Mesothelial cell of epicardium (in vitro differentiated cells): ENCODE results near the gene CYP4F22. TPM values are rescaled to one million over a fixed set of nuclear protein-coding genes. Genes with fewer than 3 reads are reported as not detected.
A peak's percentile ranks its signal among the peaks of the same experiment; 100 is the strongest.

Experiments used
- DNase-seq, 2 experiments: peaks; one replicate each; pipeline ENCODE4 v3.0.0; 2021; ENCODE audit warnings: low spot score in 2 of 2; ENCODE audit not compliant: unreplicated experiment in 2 of 2
- H3K27ac Mint-ChIP-seq: 2 replicates; pipeline ENCODE4 v1.8.0; 2021; ENCODE audit warnings: mixed read lengths
- H3K27me3 Mint-ChIP-seq: 2 replicates; pipeline ENCODE4 v1.8.0; 2021; ENCODE audit warnings: low read depth, mixed read lengths
- H3K36me3 Mint-ChIP-seq: 2 replicates; pipeline ENCODE4 v1.8.0; 2021; ENCODE audit warnings: mixed read lengths
- H3K4me1 Mint-ChIP-seq: 2 replicates; pipeline ENCODE4 v1.8.0; 2021; ENCODE audit warnings: mixed read lengths
- H3K4me3 Mint-ChIP-seq: 2 replicates; pipeline ENCODE4 v1.8.0; 2021; ENCODE audit warnings: mild to moderate bottlenecking, moderate library complexity, mixed read lengths
- H3K9me3 Mint-ChIP-seq: 2 replicates; pipeline ENCODE4 v1.8.0; 2021; ENCODE audit warnings: mixed read lengths
- total RNA-seq: library from RNA; stranded (reverse); gene quantifications from 3 replicates; pipeline ENCODE4 v1.2.1, GENCODE V29; 2021
- TF ChIP-seq, protein P1 (sequence below): fragments of 200-600 bp; sonication (generic); IDR thresholded peaks from one replicate; pipeline ENCODE4 v1.5.0; 2021; ENCODE audit warnings: antibody characterized with exemption; ENCODE audit not compliant: unreplicated experiment

CYP4F22 gene
- total RNA-seq, 1 donor from 2014 or later, result not detected

DNA sequence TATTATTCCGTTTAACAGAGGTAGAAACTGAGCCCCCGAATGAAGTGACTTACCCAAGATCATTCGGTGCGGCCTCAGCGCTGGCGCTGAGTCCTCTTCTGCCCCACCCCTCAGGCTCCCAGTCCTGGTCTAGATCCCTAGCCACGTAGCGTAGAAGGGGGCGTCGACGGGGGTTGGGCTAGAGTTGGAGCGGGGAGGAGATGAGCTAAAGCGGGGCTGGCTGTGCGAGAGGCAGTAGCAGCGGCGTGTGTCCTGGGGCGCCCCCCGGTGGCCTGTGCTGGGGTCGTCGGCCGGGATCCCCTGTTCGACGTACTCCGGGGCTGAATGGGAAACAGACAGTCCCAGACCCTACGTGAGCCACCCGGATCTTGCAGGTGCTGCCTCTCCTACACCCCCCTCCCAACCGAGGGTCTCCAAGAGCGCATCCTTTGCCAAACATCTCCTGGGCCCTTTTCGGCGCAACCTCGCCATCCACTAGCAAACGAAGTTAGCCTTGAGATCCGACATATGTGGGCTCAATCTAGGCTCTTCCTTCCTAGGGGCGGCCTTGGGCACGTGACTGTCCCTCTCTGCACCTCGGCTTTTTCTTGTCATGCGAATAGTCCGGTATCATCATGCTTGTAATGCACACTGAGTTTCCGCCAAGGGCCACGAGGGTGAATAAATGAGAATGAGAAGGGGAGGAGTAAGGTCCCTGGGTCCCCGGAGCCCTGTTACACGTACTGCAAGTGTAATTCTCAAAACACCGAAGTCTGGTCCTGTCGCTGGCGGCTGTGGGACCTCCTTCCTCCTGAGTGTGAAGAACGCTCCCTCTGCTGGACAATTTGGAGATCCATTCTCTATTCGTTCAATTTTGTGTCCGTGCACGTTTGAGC, 47.7 kb downstream of the CYP4F22 start:
- Mint-ChIP-seq H3K27ac (no peak overlapping the region), H3K27me3 (peaks cover 19% of the 10 kb centered on the region), H3K9me3 (no peaks in the 10 kb centered on the region), H3K4me1 (peaks cover 2% of the 10 kb centered on the region), H3K36me3 (no peaks in the 10 kb centered on the region), H3K4me3 (no peak overlapping the region)
- peak; percentile 50 to 71 for DNase-seq
- TF ChIP-seq, protein P1, sequence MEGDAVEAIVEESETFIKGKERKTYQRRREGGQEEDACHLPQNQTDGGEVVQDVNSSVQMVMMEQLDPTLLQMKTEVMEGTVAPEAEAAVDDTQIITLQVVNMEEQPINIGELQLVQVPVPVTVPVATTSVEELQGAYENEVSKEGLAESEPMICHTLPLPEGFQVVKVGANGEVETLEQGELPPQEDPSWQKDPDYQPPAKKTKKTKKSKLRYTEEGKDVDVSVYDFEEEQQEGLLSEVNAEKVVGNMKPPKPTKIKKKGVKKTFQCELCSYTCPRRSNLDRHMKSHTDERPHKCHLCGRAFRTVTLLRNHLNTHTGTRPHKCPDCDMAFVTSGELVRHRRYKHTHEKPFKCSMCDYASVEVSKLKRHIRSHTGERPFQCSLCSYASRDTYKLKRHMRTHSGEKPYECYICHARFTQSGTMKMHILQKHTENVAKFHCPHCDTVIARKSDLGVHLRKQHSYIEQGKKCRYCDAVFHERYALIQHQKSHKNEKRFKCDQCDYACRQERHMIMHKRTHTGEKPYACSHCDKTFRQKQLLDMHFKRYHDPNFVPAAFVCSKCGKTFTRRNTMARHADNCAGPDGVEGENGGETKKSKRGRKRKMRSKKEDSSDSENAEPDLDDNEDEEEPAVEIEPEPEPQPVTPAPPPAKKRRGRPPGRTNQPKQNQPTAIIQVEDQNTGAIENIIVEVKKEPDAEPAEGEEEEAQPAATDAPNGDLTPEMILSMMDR, result peak; percentile 75

DNA sequence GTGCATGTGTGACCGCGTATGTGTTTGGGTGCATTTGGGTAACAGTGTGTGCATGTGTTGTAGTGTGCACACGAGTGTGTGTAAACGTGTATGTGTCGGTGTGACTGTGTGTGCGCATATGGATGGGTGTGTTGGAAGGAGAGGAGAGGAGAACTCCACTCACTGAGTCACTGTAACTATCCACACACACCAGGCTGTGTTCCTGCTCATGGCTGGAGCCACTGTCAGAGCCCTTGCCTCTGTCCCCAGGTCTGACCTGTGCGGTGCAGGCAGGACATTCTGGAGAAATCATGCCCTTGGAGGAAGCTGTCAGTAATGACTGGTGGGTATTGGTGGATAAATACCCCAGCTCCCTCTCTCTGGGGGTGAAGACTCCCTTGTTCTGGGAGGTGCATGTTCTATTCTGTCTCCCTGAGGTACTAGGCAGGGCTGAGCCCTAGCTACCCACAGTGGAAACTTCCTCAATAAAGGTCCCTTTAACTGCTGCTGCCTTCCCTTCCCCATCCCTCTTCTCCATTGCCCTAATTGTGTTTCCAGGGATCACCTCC, 48.4 kb downstream of the CYP4F22 start:
- no peak overlapping the region for H3K27ac Mint-ChIP-seq

DNA sequence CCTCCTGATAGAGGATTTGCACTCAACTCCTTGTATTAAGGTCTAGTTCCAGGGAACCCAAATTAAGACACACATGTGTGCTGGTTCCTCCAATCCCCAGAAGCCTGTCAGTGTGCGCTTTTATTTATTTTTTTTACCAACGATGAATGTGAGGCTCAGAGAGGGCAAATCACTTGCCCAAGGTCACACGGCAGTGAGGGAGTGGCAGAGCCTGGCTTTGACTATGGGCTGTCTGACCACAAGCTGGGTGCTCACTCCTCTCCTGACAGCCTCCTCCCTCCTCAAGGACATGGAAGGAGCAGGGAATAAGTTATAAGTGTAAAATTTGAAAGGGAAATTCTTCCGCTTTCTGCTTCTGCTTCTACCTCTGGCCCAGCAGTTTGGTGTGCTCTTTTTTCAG, 48.9 kb downstream of the CYP4F22 start:
- Mint-ChIP-seq H3K27me3 (peaks cover 19% of the 10 kb centered on the region), H3K36me3 (no peaks in the 10 kb centered on the region), H3K4me3 (no peak overlapping the region), H3K9me3 (no peaks in the 10 kb centered on the region), H3K4me1 (peaks cover 2% of the 10 kb centered on the region), H3K27ac (no peak overlapping the region)
- TF ChIP-seq, protein P1, result no peak
- no peak for DNase-seq

More for the DNA sequence above, 48.4 kb downstream of the CYP4F22 start:
- Mint-ChIP-seq H3K9me3 (no peaks in the 10 kb centered on the region), H3K4me3 (no peak overlapping the region), H3K36me3 (no peaks in the 10 kb centered on the region), H3K27me3 (peaks cover 19% of the 10 kb centered on the region), H3K4me1 (peaks cover 2% of the 10 kb centered on the region)
- no peak for DNase-seq
- TF ChIP-seq, protein P1, result peak; percentile 2

DNA sequence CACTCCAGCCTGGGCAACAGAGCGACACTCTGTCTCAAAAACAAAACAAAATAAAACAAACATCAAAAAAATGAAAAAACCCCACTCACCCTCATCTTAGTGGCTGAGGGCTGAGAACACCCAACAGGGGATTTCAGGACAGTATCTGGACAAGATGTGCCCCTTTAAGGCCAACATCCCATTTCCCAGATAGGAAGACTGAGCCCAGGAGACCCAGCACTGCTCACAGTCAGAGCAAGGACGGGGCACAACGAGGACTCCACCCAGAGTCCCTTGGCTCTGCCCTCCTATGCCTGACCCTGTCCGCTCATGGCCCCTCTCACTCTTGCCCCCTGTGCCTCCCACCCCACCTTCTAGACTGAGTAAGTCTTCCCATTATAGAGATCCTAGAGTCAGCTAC, 53.8 kb downstream of the CYP4F22 start:
- DNase-seq, result no peak
- Mint-ChIP-seq H3K4me1 (no peaks in the 10 kb centered on the region), H3K9me3 (peaks cover 30% of the 10 kb centered on the region), H3K4me3 (no peak overlapping the region), H3K36me3 (no peaks in the 10 kb centered on the region), H3K27me3 (no peaks in the 10 kb centered on the region), H3K27ac (no peak overlapping the region)
- TF ChIP-seq, protein P1, result no peak

DNA sequence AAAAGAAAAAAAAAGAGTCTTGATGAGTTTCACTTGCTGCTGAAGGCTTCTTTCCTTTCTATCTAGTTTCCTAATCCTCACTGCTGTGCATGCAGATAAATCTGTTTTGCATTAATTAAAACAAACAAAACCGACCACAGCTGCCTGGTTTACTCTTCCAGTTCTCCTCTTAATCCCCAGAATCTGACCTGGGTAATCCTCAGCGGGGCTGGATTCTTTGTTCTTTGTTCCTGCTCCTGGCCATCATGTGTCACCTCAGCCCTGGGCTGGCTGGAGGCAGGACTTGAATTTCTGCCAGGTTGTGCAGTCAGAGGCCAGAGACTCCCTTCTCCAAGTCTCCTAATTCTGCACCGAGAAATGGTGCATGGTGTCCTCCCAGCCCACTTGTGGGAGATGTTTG, 54.5 kb downstream of the CYP4F22 start:
- no peak for DNase-seq
- Mint-ChIP-seq H3K36me3 (no peaks in the 10 kb centered on the region), H3K4me1 (no peaks in the 10 kb centered on the region), H3K9me3 (peaks cover 31% of the 10 kb centered on the region), H3K4me3 (no peak overlapping the region), H3K27ac (no peak overlapping the region), H3K27me3 (no peaks in the 10 kb centered on the region)
- TF ChIP-seq, protein P1, result no peak
